B cell (primary cell): ENCODE measurements around the gene ITPR2. TPM values are rescaled to one million over a fixed set of nuclear protein-coding genes. Genes with fewer than 3 reads are reported as not detected.

Experiments used
- ATAC-seq: fragments of 200-7000 bp; cut with Tn5 transposase; one replicate; pipeline ENCODE4 v1.10.0; 2021; ENCODE audit warnings: low read depth, mild to moderate bottlenecking, moderate number of reproducible peaks, moderate library complexity
- CTCF ChIA-PET: fragments of 350-600 bp; sonication (Branson Sonifier 250); formaldehyde crosslinking; loops from one replicate; lab custom pipeline; 2021; ENCODE audit warnings: antibody characterized with exemption, inconsistent platforms; lab: Charles Lee
- POLR2A ChIA-PET: fragments of 350-600 bp; sonication (Branson Sonifier 250); formaldehyde crosslinking; loops from one replicate; lab custom pipeline; 2021; ENCODE audit warnings: antibody characterized with exemption; lab: Charles Lee
- DNase-seq: peaks from one replicate; pipeline ENCODE4 v3.0.0; 2013
- H2AFZ ChIP-seq: 2 replicates; pipeline ENCODE4 v1.6.1; 2012; ENCODE audit warnings: mild to moderate bottlenecking, low read depth, low read length; ENCODE audit not compliant: insufficient read depth, poor library complexity, severe bottlenecking
- H3K27ac ChIP-seq, 2 donors: 1 replicate in 1 of 2; 2 replicates in 1 of 2; pipeline ENCODE4 v1.5.1; 2012 to 2013; ENCODE audit warnings: low read length in 2 of 2, mild to moderate bottlenecking in 2 of 2, moderate library complexity in 1 of 2
- H3K27me3 ChIP-seq, 4 experiments: fragments of 200-600 bp in 1 of 4; sonication (generic) in 1 of 4; replicated peaks in 1 of 4; 1 replicate in 2 of 4; 2 replicates in 2 of 4; pipeline versions ENCODE4 v1.6.1 to v1.7.0; 2013 to 2016; ENCODE audit warnings: low read length in 3 of 4, mild to moderate bottlenecking in 2 of 4, mixed read lengths in 1 of 4, moderate library complexity in 1 of 4; ENCODE audit not compliant: insufficient read depth in 4 of 4, control insufficient read depth in 3 of 4; ENCODE audit errors: control extremely low read depth in 1 of 4
- H3K36me3 ChIP-seq, 2 experiments: replicated peaks in 1 of 2; 1 replicate in 1 of 2; 2 replicates in 1 of 2; pipeline versions ENCODE4 v1.6.1 to v1.7.1; 2013; ENCODE audit warnings: low read length in 1 of 2; ENCODE audit not compliant: insufficient read depth in 2 of 2, control insufficient read depth in 1 of 2; ENCODE audit errors: control extremely low read depth in 1 of 2, extremely low read depth in 1 of 2
- H3K4me1 ChIP-seq, 2 donors: fragments of 200-600 bp in 1 of 2; sonication (generic) in 1 of 2; 1 replicate in 1 of 2; 2 replicates in 1 of 2; pipeline versions ENCODE4 v1.5.1 to v1.6.1; 2013 to 2017; ENCODE audit warnings: low read length in 2 of 2; ENCODE audit not compliant: control insufficient read depth in 2 of 2, insufficient read depth in 2 of 2
- H3K4me2 ChIP-seq: replicated peaks from 2 replicates; pipeline ENCODE3; 2012; ENCODE audit warnings: mild to moderate bottlenecking, low read depth, low read length; ENCODE audit not compliant: poor library complexity, severe bottlenecking
- H3K4me3 ChIP-seq, 5 experiments: fragments of 200-600 bp in 1 of 5; sonication (generic) in 1 of 5; 1 replicate in 3 of 5; 2 replicates in 2 of 5; pipeline versions ENCODE4 v1.5.1 to v1.7.0; 2011 to 2016; ENCODE audit warnings: low read length in 4 of 5, mild to moderate bottlenecking in 4 of 5, low read depth in 2 of 5, control low read depth in 1 of 5, moderate library complexity in 1 of 5; ENCODE audit not compliant: insufficient read depth in 1 of 5; ENCODE audit errors: control extremely low read depth in 1 of 5, extremely low read depth in 1 of 5
- H3K79me2 ChIP-seq: fragments of 200-600 bp; sonication (generic); one replicate; pipeline ENCODE4 v1.6.0; 2016; ENCODE audit warnings: low read length; ENCODE audit not compliant: control insufficient read depth, insufficient read depth
- H3K9ac ChIP-seq: fragments of 200-600 bp; sonication (generic); 2 replicates; pipeline ENCODE4 v1.6.1; 2017; ENCODE audit warnings: mild to moderate bottlenecking, low read length, moderate library complexity
- H3K9me3 ChIP-seq, 3 donors: one replicate each; pipeline versions ENCODE4 v1.6.1 to v1.7.1; 2013; ENCODE audit warnings: low read length in 2 of 3; ENCODE audit not compliant: control insufficient read depth in 2 of 3, insufficient read depth in 1 of 3; ENCODE audit errors: control extremely low read depth in 1 of 3
- H4K20me1 ChIP-seq: 2 replicates; pipeline ENCODE4 v1.6.0; 2012; ENCODE audit warnings: mild to moderate bottlenecking, low read length; ENCODE audit not compliant: insufficient read depth, control insufficient read depth, poor library complexity, severe bottlenecking
- H3K27ac Mint-ChIP-seq: one replicate; pipeline ENCODE4 v1.8.0; 2021; ENCODE audit warnings: mixed read lengths
- H3K27me3 Mint-ChIP-seq: one replicate; pipeline ENCODE4 v1.8.0; 2021; ENCODE audit warnings: mixed read lengths
- H3K4me1 Mint-ChIP-seq: one replicate; pipeline ENCODE4 v1.8.0; 2021; ENCODE audit warnings: mixed read lengths
- H3K4me3 Mint-ChIP-seq: one replicate; pipeline ENCODE4 v1.8.0; 2021; ENCODE audit warnings: mixed read lengths
- H3K9me3 Mint-ChIP-seq: one replicate; pipeline ENCODE4 v1.8.0; 2022; ENCODE audit warnings: mixed read lengths; ENCODE audit not compliant: insufficient read depth
- CTCF ChIP-seq: fragments of 200-600 bp; IDR thresholded peaks from one replicate; pipeline ENCODE4 v1.8.0; 2022; ENCODE audit warnings: antibody characterized with exemption, mild to moderate bottlenecking
- EZH2 ChIP-seq: IDR thresholded peaks from 2 replicates; pipeline ENCODE4 v1.6.1; 2012; ENCODE audit warnings: borderline replicate concordance, low read depth, mild to moderate bottlenecking, moderate library complexity, low read length; ENCODE audit not compliant: insufficient read depth, poor library complexity, severe bottlenecking
- WGBS: methylation state at CpG from one replicate; pipeline ENCODE4 v1.1.5; 2013; ENCODE audit warnings: missing lambda C conversion rate; ENCODE audit not compliant: insufficient coverage; 5-methylcytosine and 5-hydroxymethylcytosine counted together
- intact Hi-C: fragments of 100-400 bp; cut with micrococcal nuclease; formaldehyde crosslinking; loops from one replicate; pipeline ENCODE4 v1.10.0; 2022
- polyA plus RNA-seq: library from polyadenylated mRNA; depleted of rRNA; stranded (reverse); fragments of >200 nt; gene quantifications from 2 replicates; pipeline ENCODE4 v1.2.3, GENCODE V29; 2012
- total RNA-seq, 2 donors: library from RNA; stranded (reverse); fragments of 120-200 nt in 1 of 2; gene quantifications; 1 replicate in 1 of 2; 2 replicates in 1 of 2; pipeline versions ENCODE4 v1.2.3 to v1.2.4, GENCODE V29; 2013 to 2022

Gene ITPR2
- total and polyA plus RNA-seq, 2 donors (not counting 1 experiment from before 2014, with no cell fraction given): 4.3 to 113 TPM

GRCh38 chr12:26537651-26538050 lies 295.3 kb downstream of the ITPR2 start:
- TF ChIP-seq EZH2 (no peak), CTCF (no peak)
- POLR2A ChIA-PET: no interaction called here
- no CpG with 5 or more reads among the region's 3 CpGs for WGBS

GRCh38 chr12:26537126-26537525 lies 295.9 kb downstream of the ITPR2 start:
- no peak overlapping the region for H3K27ac ChIP-seq
- H3K9me3 ChIP-seq: no peaks in the 10 kb centered on the region
- intact Hi-C loops: no loop called here
- no peak for ATAC-seq
- no peak for TF ChIP-seq EZH2
- no peak for TF ChIP-seq CTCF
- WGBS: 100% methylated on average over 1 of the region's 2 CpGs
- Mint-ChIP-seq H3K9me3 (no peaks in the 10 kb centered on the region), H3K4me3 (no peak overlapping the region), H3K4me1 (no peaks in the 10 kb centered on the region), H3K27ac (no peak overlapping the region), H3K27me3 (no peaks in the 10 kb centered on the region)
- peaks cover 4 to 12% of the 10 kb centered on the region in 2 experiments for H3K36me3 ChIP-seq
- ChIA-PET POLR2A (no interaction called here), CTCF (no interaction called here)
- no peaks in the 10 kb centered on the region for H4K20me1 ChIP-seq
- no peak overlapping the region for H3K9ac ChIP-seq
- no peak for DNase-seq
- no peaks in the 10 kb centered on the region for H3K79me2 ChIP-seq
- H2AFZ ChIP-seq: no peak overlapping the region
- H3K4me3 ChIP-seq: no peak overlapping the region
- no peaks in the 10 kb centered on the region for H3K27me3 ChIP-seq
- H3K4me2 ChIP-seq: no peak overlapping the region
- H3K4me1 ChIP-seq: no peaks in the 10 kb centered on the region

More at GRCh38 chr12:26537651-26538050, 295.3 kb downstream of the ITPR2 start:
- no peak overlapping the region for H3K4me3 Mint-ChIP-seq
- DNase-seq: no peak
- intact Hi-C loops: no loop called here
- Histone ChIP-seq H3K4me3 (no peak overlapping the region), H3K4me1 (no peaks in the 10 kb centered on the region), H3K27me3 (no peaks in the 10 kb centered on the region), H2AFZ (no peak overlapping the region), H3K9ac (no peak overlapping the region), H3K4me2 (no peak overlapping the region), H3K9me3 (no peaks in the 10 kb centered on the region), H3K79me2 (no peaks in the 10 kb centered on the region), H3K27ac (no peak overlapping the region), H3K36me3 (peaks cover 4 to 12% of the 10 kb centered on the region in 2 experiments), H4K20me1 (no peaks in the 10 kb centered on the region)
- no peak for ATAC-seq
- no peaks in the 10 kb centered on the region for H3K4me1 Mint-ChIP-seq
- no peaks in the 10 kb centered on the region for H3K27me3 Mint-ChIP-seq
- CTCF ChIA-PET: interaction anchor here (0.7 kb wide), 1 partner anchor 18 kb away, joined by 3 read pairs; no protein-coding TSS in a partner anchor
- H3K9me3 Mint-ChIP-seq: no peaks in the 10 kb centered on the region
- no peak overlapping the region for H3K27ac Mint-ChIP-seq
